K562 (cell line): ENCODE results near the gene GALNS. TPM values are rescaled to one million over a fixed set of nuclear protein-coding genes. Genes with fewer than 3 reads are reported as not detected.

ENCODE experiments used
- BHLHE40 ChIP-seq: IDR thresholded peaks from 2 replicates; pipeline ENCODE4 v1.6.1; 2011; ENCODE audit warnings: low read length, improper control_type of control experiment
- CBFA2T3 ChIP-seq: fragments of 450-650 bp; IDR thresholded peaks from 2 replicates; pipeline ENCODE4 v1.6.1; 2017
- E2F3 ChIP-seq: fragments of 250-450 bp; sonication (Bioruptor Pico); IDR thresholded peaks from 2 replicates; pipeline ENCODE4 v1.4.0; 2020; ENCODE audit warnings: mild to moderate bottlenecking
- EGR1 ChIP-seq: fragments of 450-650 bp; conservative IDR thresholded peaks from 2 replicates; pipeline ENCODE4 v1.6.1; 2017; ENCODE audit warnings: mild to moderate bottlenecking
- EWSR1 ChIP-seq: fragments of 450-650 bp; IDR thresholded peaks from 2 replicates; pipeline ENCODE4 v1.6.1; 2018; ENCODE audit warnings: borderline replicate concordance, mild to moderate bottlenecking, low read depth, moderate library complexity; ENCODE audit not compliant: partially characterized antibody
- GABPB1 ChIP-seq: sonication (generic); formaldehyde crosslinking; IDR thresholded peaks from 2 replicates; pipeline ENCODE4 v1.8.0; 2022; ENCODE audit warnings: mild to moderate bottlenecking, missing genetic modification reagents
- ID3 ChIP-seq, 2 experiments: fragments of 250-450 bp in 1 of 2; fragments of 450-650 bp in 1 of 2; sonication (Bioruptor Pico) in 1 of 2; IDR thresholded peaks; 2 replicates each; pipeline versions ENCODE4 v1.6.1 to v1.8.0; 2016 to 2021; ENCODE audit warnings: mild to moderate bottlenecking in 2 of 2, moderate library complexity in 2 of 2, missing compliant biosample characterization in 1 of 2, missing genetic modification characterization in 1 of 2
- IRF9 ChIP-seq: fragments of 450-650 bp; IDR thresholded peaks from 2 replicates; pipeline ENCODE4 v1.6.1; 2016; ENCODE audit warnings: missing biosample characterization, missing genetic modification characterization
- MEIS2 ChIP-seq: fragments of 450-650 bp; IDR thresholded peaks from 2 replicates; pipeline ENCODE4 v1.6.1; 2014; ENCODE audit warnings: mild to moderate bottlenecking; ENCODE audit not compliant: partially characterized antibody
- NFRKB ChIP-seq: fragments of 450-650 bp; IDR thresholded peaks from 2 replicates; pipeline ENCODE4 v1.6.1; 2016; ENCODE audit warnings: low read depth
- NR2C1 ChIP-seq, 2 experiments: fragments of 450-650 bp; IDR thresholded peaks; 2 replicates each; pipeline ENCODE4 v1.6.1; 2017; ENCODE audit warnings: mild to moderate bottlenecking in 2 of 2, antibody characterized with exemption in 1 of 2, inconsistent platforms in 1 of 2, missing compliant biosample characterization in 1 of 2, missing genetic modification characterization in 1 of 2
- PHTF2 ChIP-seq: fragments of 250-450 bp; sonication (Bioruptor Pico); IDR thresholded peaks from 2 replicates; pipeline ENCODE4 v1.5.0; 2021; ENCODE audit warnings: mild to moderate bottlenecking
- PKNOX1 ChIP-seq: fragments of 450-650 bp; IDR thresholded peaks from 2 replicates; pipeline ENCODE4 v1.6.1; 2016
- RBM17 ChIP-seq: fragments of 200-400 bp; formaldehyde crosslinking; IDR thresholded peaks from 2 replicates; pipeline ENCODE4 v1.6.1; 2017; ENCODE audit warnings: low read depth, mild to moderate bottlenecking, low read length, borderline replicate concordance
- SIN3A ChIP-seq, 2 experiments: fragments of 150-350 bp in 1 of 2; IDR thresholded peaks; 2 replicates each; pipeline ENCODE4 v1.6.1; 2011 to 2016; ENCODE audit warnings: borderline replicate concordance in 2 of 2, low read depth in 2 of 2, low read length in 2 of 2, mild to moderate bottlenecking in 2 of 2, moderate library complexity in 2 of 2; ENCODE audit not compliant: control insufficient read depth in 1 of 2
- SNIP1 ChIP-seq: fragments of 450-650 bp; IDR thresholded peaks from 2 replicates; pipeline ENCODE4 v1.7.1; 2017; ENCODE audit warnings: low read depth, mild to moderate bottlenecking
- TBL1XR1 ChIP-seq, 2 experiments: IDR thresholded peaks; 2 replicates each; pipeline ENCODE4 v1.6.1; 2012; ENCODE audit warnings: improper control_type of control experiment in 2 of 2, low read length in 2 of 2, mild to moderate bottlenecking in 1 of 2
- U2AF1 ChIP-seq: fragments of 200-400 bp; formaldehyde crosslinking; optimal IDR thresholded peaks from 2 replicates; pipeline ENCODE3; 2017; ENCODE audit warnings: mild to moderate bottlenecking, low read depth, low read length, moderate library complexity
- ZBTB9 ChIP-seq: fragments of 450-650 bp; formaldehyde crosslinking; IDR thresholded peaks from 2 replicates; pipeline ENCODE4 v1.4.0; 2020; ENCODE audit warnings: mild to moderate bottlenecking, moderate library complexity
- ZKSCAN3 ChIP-seq: fragments of 250-450 bp; sonication (Bioruptor Pico); IDR thresholded peaks from 2 replicates; pipeline ENCODE4 v1.4.0; 2020
- ZNF316 ChIP-seq: fragments of 450-650 bp; IDR thresholded peaks from 2 replicates; pipeline ENCODE4 v1.6.1; 2016
- ZNF586 ChIP-seq: fragments of 450-650 bp; formaldehyde crosslinking; conservative IDR thresholded peaks from 2 replicates; pipeline ENCODE4 v1.4.0; 2020; ENCODE audit warnings: mild to moderate bottlenecking, moderate library complexity
- ZNF75A ChIP-seq: fragments of 450-650 bp; formaldehyde crosslinking; IDR thresholded peaks from 2 replicates; pipeline ENCODE4 v1.4.0; 2020; ENCODE audit warnings: mild to moderate bottlenecking
- ZNF764 ChIP-seq: fragments of 250-450 bp; sonication (Bioruptor Pico); IDR thresholded peaks from 2 replicates; pipeline ENCODE4 v1.4.0; 2020; ENCODE audit warnings: low read depth, mild to moderate bottlenecking, moderate library complexity
- ZNF830 ChIP-seq: fragments of 250-450 bp; sonication (Bioruptor Pico); IDR thresholded peaks from 2 replicates; pipeline ENCODE4 v1.5.0; 2021; ENCODE audit warnings: mild to moderate bottlenecking
- polyA plus RNA-seq, 8 experiments: library from polyadenylated mRNA; depleted of rRNA in 4 of 8; stranded (reverse) in 5 of 8; unstranded in 3 of 8; fragments of >200 nt; fragmentation: Nextera tagmentation in 2 of 8; fragmentation: Illumina TruSeq in 1 of 8; extraction: Ambion mirVana in 2 of 8; extraction: Trizol in 1 of 8; gene quantifications; 2 replicates each; pipeline versions ENCODE4 v1.2.1 to v1.2.3, GENCODE V29; 2011 to 2014; ENCODE audit warnings: inconsistent platforms in 1 of 8, missing spikeins in 1 of 8
- total RNA-seq, 7 experiments: library from RNA; depleted of rRNA in 6 of 7; stranded (reverse); fragments of >200 nt in 6 of 7; fragmentation: Illumina TruSeq in 2 of 7; extraction: Trizol in 2 of 7; gene quantifications; 2 replicates each; pipeline versions ENCODE4 v1.2.1 to v1.2.3, GENCODE V29; 2011 to 2021; ENCODE audit warnings: low replicate concordance in 1 of 7

The GALNS gene
- total and polyA plus RNA-seq, 9 of the 15 experiments (the other 6 are each of a cell fraction or from before 2014, with no cell fraction given), result 0.38 to 13.2 (median 4.3) TPM

DNA sequence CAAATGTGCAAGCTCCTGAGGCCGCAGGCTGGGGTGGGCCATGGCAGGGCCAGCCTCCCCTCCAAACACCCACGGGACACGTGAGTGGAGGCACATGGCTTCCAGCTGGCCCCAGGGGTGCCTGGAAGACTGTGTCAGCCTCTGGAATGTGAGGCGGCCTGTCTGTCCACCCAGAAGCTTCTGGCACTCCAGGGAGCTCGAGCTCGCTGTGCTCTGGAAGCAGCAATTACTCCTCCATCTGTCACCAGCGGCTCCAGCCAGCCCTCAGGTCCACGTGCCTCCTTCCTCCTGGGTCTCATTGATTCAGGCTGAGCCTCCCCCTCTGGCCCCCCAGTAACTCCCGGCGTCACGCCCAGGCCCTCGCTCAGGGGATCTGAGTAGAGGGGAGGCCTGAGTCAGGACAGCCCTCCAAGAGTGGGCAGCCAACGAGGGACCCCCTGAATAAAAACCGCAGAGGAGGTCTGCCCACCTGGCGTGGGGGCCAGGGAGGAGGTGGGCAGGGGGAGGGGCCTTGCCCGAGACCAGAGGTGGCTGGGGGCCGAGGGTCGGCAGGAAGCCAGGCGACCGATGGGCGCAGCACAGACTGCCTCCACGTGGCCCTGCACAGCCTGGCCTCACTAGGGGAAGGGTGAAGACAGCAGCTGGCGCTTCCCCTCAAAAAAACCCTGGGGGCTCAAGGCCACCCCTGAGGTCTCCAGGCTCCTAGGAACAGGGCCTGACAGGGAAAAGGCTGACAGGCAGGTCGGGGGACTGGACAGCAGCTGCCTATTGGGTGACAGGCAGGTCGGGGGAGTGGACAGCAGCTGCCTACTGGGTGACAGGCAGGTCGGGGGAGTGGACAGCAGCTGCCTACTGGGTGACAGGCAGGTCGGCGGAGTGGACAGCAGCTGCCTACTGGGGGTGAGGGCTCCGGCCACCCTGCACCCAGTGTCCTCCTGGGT lies 83.6 kb downstream of the GALNS start (continued):
- TF ChIP-seq IRF9 (tag) (no peak), RBM17 (no peak), SNIP1 (no peak), MEIS2 (peak; percentile 84), ZNF764 (no peak), NR2C1 (IDR thresholded peaks at IDR 0.05) (no peak), NR2C1 (tag; IDR thresholded peaks at IDR 0.05) (no peak), ZNF586 (CRISPR knock-in tag) (no peak), PKNOX1 (peak; percentile 98), U2AF1 (no peak), EGR1 (no peak), SIN3A (IDR thresholded peaks at IDR 0.05; ENCODE audit: borderline replicate concordance in 2 of 2, control insufficient read depth in 1 of 2, low read depth in 2 of 2, low read length in 2 of 2) (peak in 1 of 2 experiments; percentile 80; a peak in 2 of 4 replicates), ZNF316 (no peak), ZBTB9 (CRISPR knock-in tag) (peak; percentile 67; the same call in 1 of the 2 replicates), ZNF75A (CRISPR knock-in tag) (no peak), BHLHE40 (peak; percentile 56), ID3 (CRISPR knock-in tag; IDR thresholded peaks at IDR 0.05) (0 out of 2 replicates have a peak, but pooled peaks have one; percentile 6), ID3 (tag; IDR thresholded peaks at IDR 0.05) (no peak; the same call in 1 of the 2 replicates), CBFA2T3 (peak; percentile 31; the same call in 1 of the 2 replicates), PHTF2 (CRISPR knock-in tag) (no peak), ZKSCAN3 (CRISPR knock-in tag) (0 out of 2 replicates have a peak, but pooled peaks have one; percentile 32), NFRKB (no peak), E2F3 (no peak), ZNF830 (no peak), EWSR1 (no peak), TBL1XR1 (IDR thresholded peaks at IDR 0.05; ENCODE audit: low read length in 2 of 2) (no peak), GABPB1 (CRISPR knock-in tag) (no peak; the same call in 1 of the 2 replicates)
